Measurements from ENCODE around the gene DYNLL2. TPM values are rescaled to one million over a fixed set of nuclear protein-coding genes. Genes with fewer than 3 reads are reported as not detected.
"Not testable (repeated sequence)": the region's sequence is repeated elsewhere in the genome, so short reads cannot be mapped to it uniquely, and the experiment has no call there.

Gene DYNLL2
- total RNA-seq, 1 donor from 2014 or later: 11.8 TPM

GRCh38 chr17:58066401-58066800 is 16.8 kb upstream of the DYNLL2 start:
- no peak for DNase-seq (ENCODE audit: extremely low read depth, low read depth, low spot score)

GRCh38 chr17:58072862-58073261 is 10.4 kb upstream of the DYNLL2 start:
- DNase-seq (ENCODE audit: extremely low read depth, low read depth, low spot score): no peak

DNA sequence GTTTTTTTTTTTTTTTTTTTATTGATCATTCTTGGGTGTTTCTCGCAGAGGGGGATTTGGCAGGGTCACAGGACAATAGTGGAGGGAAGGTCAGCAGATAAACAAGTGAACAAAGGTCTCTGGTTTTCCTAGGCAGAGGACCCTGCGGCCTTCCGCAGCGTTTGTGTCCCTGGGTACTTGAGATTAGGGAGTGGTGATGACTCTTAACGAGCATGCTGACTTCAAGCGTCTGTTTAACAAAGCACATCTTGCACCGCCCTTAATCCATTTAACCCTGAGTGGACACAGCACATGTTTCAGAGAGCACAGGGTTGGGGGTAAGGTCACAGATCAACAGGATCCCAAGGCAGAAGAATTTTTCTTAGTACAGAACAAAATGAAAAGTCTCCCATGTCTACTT is 10.0 kb upstream of the DYNLL2 start:
- DNase-seq (ENCODE audit: extremely low read depth, low read depth, low spot score): not testable (repeated sequence)

GRCh38 chr17:58074406-58074805 is 8.8 kb upstream of the DYNLL2 start:
- DNase-seq (ENCODE audit: extremely low read depth, low read depth, low spot score): not testable (repeated sequence)

DNA sequence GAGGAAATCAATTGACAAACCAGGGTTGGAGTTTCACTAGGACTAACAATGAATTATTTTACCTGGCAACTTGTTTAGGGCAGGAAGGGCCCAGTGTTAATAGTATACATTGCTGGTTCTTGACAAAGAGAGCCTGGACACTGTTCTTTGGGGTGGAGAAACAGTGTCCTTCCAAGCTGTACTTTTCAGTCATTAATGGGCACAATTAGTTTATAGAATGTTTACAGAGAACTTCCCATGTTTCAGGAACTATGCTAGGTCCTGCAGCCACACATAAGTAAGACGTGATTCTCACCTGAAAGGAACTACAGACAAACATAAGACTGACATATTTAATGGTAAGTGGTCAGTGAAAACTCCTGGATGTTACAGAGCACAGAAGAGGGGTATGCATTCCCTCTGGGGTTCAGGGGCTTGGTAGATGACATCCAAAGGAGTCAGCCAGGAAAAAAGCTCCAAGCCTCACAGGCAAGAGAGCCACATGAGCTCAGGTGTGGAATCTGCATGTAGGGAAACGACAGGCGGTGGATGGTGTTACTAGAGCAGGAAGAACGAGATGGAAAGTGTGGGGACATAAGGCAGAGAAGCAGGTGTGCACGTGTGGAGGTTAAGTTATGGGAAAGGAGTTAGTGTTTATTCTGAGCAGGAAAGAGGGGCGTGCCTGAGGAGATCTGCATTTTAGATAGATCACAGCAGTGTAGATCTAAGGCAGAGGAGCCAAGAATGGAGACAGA is 3.8 kb upstream of the DYNLL2 start:
- no peak for DNase-seq (ENCODE audit: extremely low read depth, low read depth, low spot score)

GRCh38 chr17:58081646-58082340 is 1.4 kb upstream of the DYNLL2 start:
- DNase-seq (ENCODE audit: extremely low read depth, low read depth, low spot score): no peak

DNA sequence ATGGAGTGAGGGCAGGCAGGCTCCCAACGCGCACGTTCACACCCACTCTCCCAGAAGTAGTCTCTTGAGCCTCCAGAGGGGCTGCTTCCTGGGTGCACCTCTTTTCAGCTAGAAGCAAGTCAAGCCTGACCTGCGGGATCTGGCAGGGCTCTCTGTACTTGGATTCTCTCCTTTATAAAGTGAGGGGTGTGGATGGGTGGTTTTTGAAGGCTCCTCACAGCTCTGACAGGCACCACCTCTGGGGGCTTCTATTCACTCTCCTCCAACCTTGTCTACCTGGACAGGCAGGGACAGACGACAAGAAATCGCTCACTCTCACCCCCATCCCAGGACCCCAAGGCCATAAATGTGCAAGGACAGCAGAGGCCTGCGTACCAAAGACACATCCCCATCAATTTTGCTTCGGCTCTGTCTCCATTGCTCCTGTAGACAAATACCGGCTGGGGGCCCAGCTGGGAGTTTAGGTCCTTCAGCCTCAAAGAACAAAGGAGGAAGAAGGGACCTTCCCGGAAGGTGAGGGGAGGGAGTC is 814 bp upstream of the DYNLL2 start:
- DNase-seq (ENCODE audit: extremely low read depth, low read depth, low spot score): no peak

DNA sequence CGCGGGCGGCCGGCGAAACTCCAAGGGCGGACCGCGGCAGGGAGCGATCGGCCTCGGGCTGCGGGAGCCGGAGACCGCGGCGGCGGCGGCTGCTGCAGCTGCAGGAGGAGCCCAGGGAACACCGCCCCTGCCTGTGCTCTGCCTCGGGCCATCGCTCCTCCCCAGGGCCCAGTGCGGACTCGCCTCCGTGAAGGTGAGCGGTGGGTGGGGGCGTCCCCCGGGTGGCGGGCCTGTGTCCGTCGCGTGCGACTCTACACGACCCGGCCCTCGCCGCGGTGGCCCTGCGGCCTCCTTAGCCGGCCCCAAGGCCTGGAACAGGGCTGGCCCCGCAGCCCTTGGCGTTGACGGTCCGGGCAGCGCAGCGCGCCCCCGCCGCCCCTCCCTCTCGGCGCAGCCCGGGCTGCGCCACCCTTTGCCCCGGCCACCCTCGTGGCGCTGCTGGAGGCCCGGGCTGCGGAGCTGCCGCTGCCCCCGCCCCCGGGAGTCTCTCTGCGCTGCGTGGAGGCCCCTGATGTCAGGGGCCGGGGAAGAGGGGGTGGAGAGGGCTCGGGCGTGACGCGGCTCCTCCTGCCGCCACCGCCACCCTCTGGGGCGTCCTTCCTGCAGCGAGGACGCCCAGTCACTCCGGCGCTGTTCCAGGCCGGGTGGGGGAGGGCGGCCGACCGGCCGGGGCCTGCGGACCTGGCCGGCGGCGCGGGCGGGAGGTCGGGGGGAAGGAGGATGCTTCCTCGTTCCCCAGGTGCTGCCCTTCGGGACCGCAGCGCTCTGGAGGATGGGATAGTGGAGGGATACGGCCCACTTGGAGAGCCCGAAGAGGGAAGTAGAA is 485 bp downstream of the DYNLL2 start:
- no peak for DNase-seq (ENCODE audit: extremely low read depth, low read depth, low spot score)

- no peak for DNase-seq (ENCODE audit: extremely low read depth, low read depth, low spot score)
Observed at GRCh38 chr17:58084317-58084981, 1.2 kb downstream of the DYNLL2 start.

- no peak for DNase-seq (ENCODE audit: extremely low read depth, low read depth, low spot score)
Observed at GRCh38 chr17:58085039-58085715, 2.0 kb downstream of the DYNLL2 start.

DNA sequence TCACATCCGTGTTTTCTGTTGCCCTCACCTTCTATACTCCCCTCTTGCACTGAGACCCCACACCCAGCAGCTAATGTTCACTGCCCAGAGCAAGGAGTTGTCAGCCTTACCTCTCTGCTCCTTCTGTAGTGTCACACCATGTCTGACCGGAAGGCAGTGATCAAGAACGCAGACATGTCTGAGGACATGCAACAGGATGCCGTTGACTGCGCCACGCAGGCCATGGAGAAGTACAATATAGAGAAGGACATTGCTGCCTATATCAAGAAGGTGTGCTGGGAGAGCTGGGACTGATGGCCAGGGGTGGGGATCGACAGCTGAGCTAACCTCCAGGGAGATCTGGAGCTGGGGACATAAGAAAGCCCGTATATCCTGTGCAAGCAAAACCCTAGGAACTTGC is 3.7 kb downstream of the DYNLL2 start:
- no peak for DNase-seq (ENCODE audit: extremely low read depth, low read depth, low spot score)

GRCh38 chr17:58088624-58089023 is 5.4 kb downstream of the DYNLL2 start:
- DNase-seq (ENCODE audit: extremely low read depth, low read depth, low spot score): no peak

- no peak for DNase-seq (ENCODE audit: extremely low read depth, low read depth, low spot score)
Observed at GRCh38 chr17:58089111-58089510, 5.9 kb downstream of the DYNLL2 start.

DNA sequence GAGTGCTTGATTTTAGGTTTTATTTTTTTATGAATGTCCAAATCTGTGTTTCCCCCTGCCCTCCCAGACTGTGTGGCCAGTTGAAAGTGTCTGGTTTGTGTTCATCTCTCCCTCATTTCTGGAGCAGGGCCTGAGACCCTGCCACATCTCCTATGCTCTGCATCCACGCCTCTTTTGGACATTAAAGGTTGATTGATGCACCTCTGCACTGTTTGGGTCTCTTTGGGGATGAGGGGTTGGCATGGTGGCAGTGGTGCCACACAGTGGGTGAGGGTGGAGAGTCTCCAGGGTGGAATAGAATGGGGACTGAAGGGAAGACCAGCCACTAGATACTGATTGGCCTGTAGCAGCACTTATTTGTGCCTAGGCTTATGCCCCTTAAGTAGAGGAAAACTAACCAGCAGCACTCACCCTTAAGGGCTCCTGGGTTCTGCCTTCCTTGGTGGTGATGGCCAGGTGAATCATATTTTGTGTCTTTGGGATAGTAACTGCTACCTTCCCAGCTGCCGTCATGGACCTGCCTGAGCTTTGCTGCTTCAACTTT is 7.9 kb downstream of the DYNLL2 start:
- no peak for DNase-seq (ENCODE audit: extremely low read depth, low read depth, low spot score)

- DNase-seq (ENCODE audit: extremely low read depth, low read depth, low spot score): no peak
Observed at GRCh38 chr17:58092101-58092796, 9.0 kb downstream of the DYNLL2 start.

DNA sequence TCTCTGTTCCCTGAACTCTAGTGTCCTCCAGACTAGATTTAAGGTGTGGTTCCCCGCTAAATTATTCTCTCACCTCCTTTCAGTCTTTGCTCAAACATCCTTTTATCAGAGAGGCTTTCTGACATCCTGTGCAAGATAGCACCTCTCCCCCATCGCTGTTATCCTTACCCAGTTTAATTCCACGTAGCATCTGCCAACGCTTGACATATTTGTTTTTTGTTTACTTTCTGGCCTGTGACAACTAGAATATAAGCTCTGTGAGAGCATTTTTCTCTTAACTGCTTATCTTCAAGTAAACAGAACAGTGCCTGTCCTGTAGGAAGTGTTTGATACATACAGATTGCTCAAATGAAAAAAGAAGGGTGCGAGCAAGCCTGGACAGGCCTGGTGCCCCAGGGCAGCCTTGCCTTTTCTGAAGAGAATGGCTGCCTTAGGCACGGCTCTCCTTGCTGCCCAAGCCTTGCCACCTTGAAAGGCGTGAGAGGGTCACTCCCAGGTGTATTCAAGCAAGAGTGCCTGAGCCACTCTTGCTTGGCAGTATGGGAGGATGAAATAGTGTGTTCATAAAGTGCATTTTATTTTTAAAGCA is 9.7 kb downstream of the DYNLL2 start:
- DNase-seq (ENCODE audit: extremely low read depth, low read depth, low spot score): no peak

- DNase-seq (ENCODE audit: extremely low read depth, low read depth, low spot score): no peak
Observed at GRCh38 chr17:58094118-58094517, 10.9 kb downstream of the DYNLL2 start.

DNA sequence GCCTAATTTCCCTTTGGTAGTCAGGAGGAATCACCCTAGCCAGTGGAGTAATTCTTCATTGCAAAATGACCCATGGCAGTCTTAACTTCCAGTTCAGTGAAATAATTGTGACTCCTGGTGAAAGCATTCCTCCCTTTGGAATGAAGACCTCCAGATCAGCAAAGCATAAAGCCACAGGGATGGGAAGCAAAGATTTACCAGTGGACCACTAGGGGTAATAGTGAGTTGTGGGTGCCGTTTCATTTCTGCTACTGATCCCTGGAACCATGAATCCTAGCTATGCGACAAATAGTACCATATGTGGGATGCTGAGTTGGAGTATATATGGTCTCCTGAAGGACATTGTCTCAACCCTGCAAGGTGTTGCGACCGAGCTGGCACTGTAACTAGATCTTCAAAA is 13.7 kb downstream of the DYNLL2 start:
- no peak for DNase-seq (ENCODE audit: extremely low read depth, low read depth, low spot score)
